Muscle layer of colon (tissue), 2 donors: Measurements from ENCODE around the gene SLIT3.

ENCODE experiments used
- H3K27ac ChIP-seq: one replicate; pipeline ENCODE4 v1.7.0; 2013; ENCODE audit warnings: low read depth, mild to moderate bottlenecking, low read length, moderate library complexity
- H3K27me3 ChIP-seq, 2 donors: one replicate each; pipeline ENCODE4 v1.7.0; 2013; ENCODE audit warnings: low read length in 2 of 2, mild to moderate bottlenecking in 2 of 2; ENCODE audit not compliant: insufficient read depth in 2 of 2, control insufficient read depth in 1 of 2
- H3K36me3 ChIP-seq: one replicate; pipeline ENCODE4 v1.7.0; 2013; ENCODE audit warnings: mild to moderate bottlenecking, low read length; ENCODE audit not compliant: insufficient read depth
- H3K4me1 ChIP-seq: one replicate; pipeline ENCODE4 v1.7.0; 2013; ENCODE audit warnings: mild to moderate bottlenecking, low read length; ENCODE audit not compliant: insufficient read depth
- H3K4me3 ChIP-seq, 2 donors: one replicate each; pipeline ENCODE4 v1.7.0; 2013; ENCODE audit warnings: low read length in 2 of 2, low read depth in 1 of 2, mild to moderate bottlenecking in 1 of 2, moderate library complexity in 1 of 2
- H3K9ac ChIP-seq: one replicate; pipeline ENCODE4 v1.7.0; 2013; ENCODE audit warnings: low read length
- H3K9me3 ChIP-seq: one replicate; pipeline ENCODE4 v1.7.0; 2013; ENCODE audit warnings: mild to moderate bottlenecking, low read length
- donor health status: abdominal sarcoma.
- donor health status: Adenocarcinoma of cecum.

Gene SLIT3

GRCh38 chr5:169062690-169063089 is 238.2 kb downstream of the SLIT3 start:
- no peak overlapping the region for H3K27ac ChIP-seq

DNA sequence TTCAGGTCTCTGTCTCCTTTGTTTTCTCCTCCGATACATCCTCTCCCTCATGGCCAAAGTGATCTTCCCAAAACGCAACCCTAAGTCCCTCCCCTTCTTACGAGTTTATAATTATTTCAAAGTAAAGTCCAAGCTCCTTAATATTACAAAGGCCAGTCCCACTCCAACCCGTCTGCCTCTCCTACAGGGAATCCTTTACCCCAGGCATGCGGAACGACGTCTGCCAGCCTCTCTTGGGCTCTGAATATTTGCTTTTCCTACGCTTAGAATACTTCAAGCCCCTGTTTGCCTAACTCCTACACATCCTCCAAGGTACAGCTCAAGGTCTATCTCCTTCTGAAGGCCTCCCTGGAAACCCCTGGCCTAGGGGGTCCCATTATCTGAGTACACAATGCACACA is 246.4 kb downstream of the SLIT3 start:
- no peaks in the 10 kb centered on the region for H3K9me3 ChIP-seq
- H3K36me3 ChIP-seq, result no peaks in the 10 kb centered on the region
- H3K4me3 ChIP-seq, result no peak overlapping the region
- no peaks in the 10 kb centered on the region for H3K27me3 ChIP-seq
- H3K4me1 ChIP-seq, result no peaks in the 10 kb centered on the region
- H3K27ac ChIP-seq, result no peak overlapping the region
- no peak overlapping the region for H3K9ac ChIP-seq

More at GRCh38 chr5:169062690-169063089, 238.2 kb downstream of the SLIT3 start:
- Histone ChIP-seq H3K36me3 (no peaks in the 10 kb centered on the region), H3K27me3 (no peaks in the 10 kb centered on the region), H3K9ac (no peak overlapping the region), H3K4me1 (peaks cover 7% of the 10 kb centered on the region), H3K9me3 (no peaks in the 10 kb centered on the region), H3K4me3 (no peak overlapping the region)

- H3K4me3 ChIP-seq, result no peak overlapping the region
- no peaks in the 10 kb centered on the region for H3K9me3 ChIP-seq
- H3K27ac ChIP-seq, result no peak overlapping the region
- no peaks in the 10 kb centered on the region for H3K4me1 ChIP-seq
- H3K36me3 ChIP-seq, result no peaks in the 10 kb centered on the region
- no peaks in the 10 kb centered on the region for H3K27me3 ChIP-seq
- no peak overlapping the region for H3K9ac ChIP-seq
Measured at GRCh38 chr5:169052207-169052606, 248.7 kb downstream of the SLIT3 start.

GRCh38 chr5:169051351-169051750 is 249.6 kb downstream of the SLIT3 start:
- H3K9me3 ChIP-seq, result no peaks in the 10 kb centered on the region
- H3K4me1 ChIP-seq, result no peaks in the 10 kb centered on the region
- no peaks in the 10 kb centered on the region for H3K36me3 ChIP-seq
- H3K9ac ChIP-seq, result no peak overlapping the region
- no peak overlapping the region for H3K27ac ChIP-seq
- H3K27me3 ChIP-seq, result no peaks in the 10 kb centered on the region
- no peak overlapping the region for H3K4me3 ChIP-seq

GRCh38 chr5:169050636-169051035 is 250.3 kb downstream of the SLIT3 start:
- H3K4me1 ChIP-seq, result no peaks in the 10 kb centered on the region
- H3K9ac ChIP-seq, result no peak overlapping the region
- H3K9me3 ChIP-seq, result no peaks in the 10 kb centered on the region
- H3K36me3 ChIP-seq, result no peaks in the 10 kb centered on the region
- no peak overlapping the region for H3K27ac ChIP-seq
- no peaks in the 10 kb centered on the region for H3K27me3 ChIP-seq
- H3K4me3 ChIP-seq, result no peak overlapping the region

DNA sequence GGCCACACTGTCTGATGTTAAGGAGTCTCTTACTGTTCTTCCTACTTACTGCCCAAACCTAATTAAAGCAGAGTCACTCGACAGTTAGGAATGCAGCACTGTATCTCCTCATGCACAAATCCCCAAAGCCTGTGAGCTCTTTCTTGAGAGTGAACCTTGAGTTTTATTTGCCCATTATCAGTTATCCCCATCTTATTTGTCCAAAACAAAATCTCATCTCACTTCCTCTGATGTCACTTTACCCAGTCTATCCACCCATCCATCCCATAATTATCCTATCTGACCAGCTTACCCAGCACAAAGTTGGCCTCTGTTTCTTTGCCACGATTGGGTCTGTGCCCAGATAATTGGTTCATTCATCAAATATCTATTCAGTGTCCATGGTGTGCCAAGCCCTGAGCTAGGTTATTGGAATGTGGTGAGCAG is 250.8 kb downstream of the SLIT3 start:
- no peak overlapping the region for H3K4me3 ChIP-seq
- no peak overlapping the region for H3K9ac ChIP-seq
- H3K27ac ChIP-seq, result no peak overlapping the region
- H3K36me3 ChIP-seq, result no peaks in the 10 kb centered on the region
- no peaks in the 10 kb centered on the region for H3K4me1 ChIP-seq
- H3K9me3 ChIP-seq, result no peaks in the 10 kb centered on the region
- no peaks in the 10 kb centered on the region for H3K27me3 ChIP-seq

- no peak overlapping the region for H3K27ac ChIP-seq
- H3K9me3 ChIP-seq, result no peaks in the 10 kb centered on the region
- H3K9ac ChIP-seq, result no peak overlapping the region
- H3K36me3 ChIP-seq, result no peaks in the 10 kb centered on the region
- no peaks in the 10 kb centered on the region for H3K27me3 ChIP-seq
- H3K4me1 ChIP-seq, result no peaks in the 10 kb centered on the region
- H3K4me3 ChIP-seq, result no peak overlapping the region
Measured at GRCh38 chr5:169049712-169050111, 251.2 kb downstream of the SLIT3 start.

DNA sequence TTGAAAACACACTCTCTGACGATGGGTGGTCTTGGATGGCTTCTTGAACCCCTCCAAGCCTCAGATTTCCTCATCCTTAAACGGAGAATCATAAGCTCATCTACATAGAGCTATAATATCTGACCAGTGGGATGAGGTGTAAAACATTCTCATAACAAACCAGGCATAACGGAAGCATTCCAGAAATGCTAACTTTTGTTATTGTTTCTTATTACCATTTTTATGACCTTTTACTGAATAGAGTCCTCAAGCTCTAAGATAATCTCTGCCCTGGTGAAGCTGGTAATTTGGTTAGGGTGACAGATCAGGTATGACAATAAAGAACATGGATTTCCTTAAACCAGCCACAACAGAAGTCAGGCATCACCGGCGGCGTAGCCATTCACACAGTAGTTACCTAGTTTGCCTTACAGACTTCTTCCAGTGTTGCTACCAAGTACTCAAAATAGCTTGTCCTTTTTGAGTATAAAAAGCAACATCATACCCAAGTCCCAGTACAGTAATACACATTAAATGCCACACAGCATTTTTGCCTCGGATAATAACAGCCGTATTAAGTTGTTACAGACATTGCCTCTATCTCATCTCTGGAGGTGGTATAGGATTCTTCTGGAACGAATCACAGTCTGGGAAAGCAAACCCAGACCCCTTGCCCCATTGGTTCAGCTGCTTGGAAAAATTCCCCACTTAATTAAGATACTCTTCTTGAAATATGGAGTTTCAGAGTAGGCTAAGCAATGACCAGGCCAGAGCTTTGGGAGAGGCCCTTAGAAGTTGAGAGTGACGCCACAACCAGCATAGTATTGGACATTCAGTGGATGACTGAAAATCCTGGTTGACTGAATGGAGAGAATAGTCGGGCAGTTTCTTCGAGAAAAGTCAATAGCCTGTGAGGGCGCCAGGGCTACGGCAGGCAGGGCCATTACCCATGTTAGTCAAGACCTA is 252.5 kb downstream of the SLIT3 start:
- H3K36me3 ChIP-seq, result no peaks in the 10 kb centered on the region
- no peak overlapping the region for H3K27ac ChIP-seq
- no peak overlapping the region for H3K9ac ChIP-seq
- no peaks in the 10 kb centered on the region for H3K9me3 ChIP-seq
- H3K4me3 ChIP-seq, result no peak overlapping the region
- no peaks in the 10 kb centered on the region for H3K27me3 ChIP-seq
- no peaks in the 10 kb centered on the region for H3K4me1 ChIP-seq

DNA sequence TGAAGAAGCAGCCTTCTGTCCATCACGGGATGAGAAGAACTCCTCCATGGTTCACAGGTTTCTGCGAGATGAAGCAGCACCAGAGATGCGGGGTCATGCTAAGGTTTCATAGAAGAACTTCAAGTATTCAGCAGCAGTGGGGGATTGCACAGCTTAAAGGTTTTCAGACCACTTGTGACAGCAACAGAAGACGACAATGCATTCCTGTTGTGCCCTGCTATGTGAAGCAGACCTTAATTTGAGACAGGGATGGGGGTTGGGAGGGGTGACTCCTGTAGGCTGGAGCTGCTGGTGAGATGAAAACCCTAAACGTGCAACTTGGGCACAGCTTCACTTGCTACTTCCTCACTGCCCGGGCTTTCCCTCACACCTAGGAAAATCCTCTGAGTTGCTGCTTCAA is 256.0 kb downstream of the SLIT3 start:
- Histone ChIP-seq H3K9ac (no peak overlapping the region), H3K4me3 (no peak overlapping the region), H3K36me3 (no peaks in the 10 kb centered on the region), H3K27me3 (no peaks in the 10 kb centered on the region), H3K27ac (no peak overlapping the region), H3K9me3 (no peaks in the 10 kb centered on the region), H3K4me1 (no peaks in the 10 kb centered on the region)

DNA sequence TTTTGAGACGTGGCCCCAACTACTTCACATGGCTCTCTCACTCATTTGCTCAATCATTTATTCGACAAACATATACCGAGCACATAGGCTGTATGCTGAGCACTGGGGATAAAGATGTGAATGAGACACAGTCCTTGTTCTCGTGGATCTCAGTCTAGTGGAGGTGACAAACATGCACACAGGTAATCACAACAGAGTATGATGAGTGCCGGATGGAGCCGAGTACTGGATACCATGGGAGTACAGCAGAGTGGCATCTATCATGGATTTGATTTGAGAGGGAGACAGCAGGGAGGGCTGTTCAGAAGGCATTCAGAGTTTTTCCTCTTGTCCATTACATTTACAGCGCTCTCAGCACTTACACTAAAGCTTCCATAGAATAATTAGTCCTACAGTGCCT is 259.8 kb downstream of the SLIT3 start:
- no peaks in the 10 kb centered on the region for H3K9me3 ChIP-seq
- no peak overlapping the region for H3K9ac ChIP-seq
- no peaks in the 10 kb centered on the region for H3K27me3 ChIP-seq
- no peak overlapping the region for H3K27ac ChIP-seq
- no peaks in the 10 kb centered on the region for H3K36me3 ChIP-seq
- no peak overlapping the region for H3K4me3 ChIP-seq
- no peaks in the 10 kb centered on the region for H3K4me1 ChIP-seq

GRCh38 chr5:169039592-169039991 is 261.3 kb downstream of the SLIT3 start:
- no peaks in the 10 kb centered on the region for H3K27me3 ChIP-seq
- H3K9ac ChIP-seq, result no peak overlapping the region
- H3K4me3 ChIP-seq, result no peak overlapping the region
- H3K27ac ChIP-seq, result no peak overlapping the region
- H3K36me3 ChIP-seq, result no peaks in the 10 kb centered on the region
- H3K4me1 ChIP-seq, result no peaks in the 10 kb centered on the region
- H3K9me3 ChIP-seq, result no peaks in the 10 kb centered on the region

DNA sequence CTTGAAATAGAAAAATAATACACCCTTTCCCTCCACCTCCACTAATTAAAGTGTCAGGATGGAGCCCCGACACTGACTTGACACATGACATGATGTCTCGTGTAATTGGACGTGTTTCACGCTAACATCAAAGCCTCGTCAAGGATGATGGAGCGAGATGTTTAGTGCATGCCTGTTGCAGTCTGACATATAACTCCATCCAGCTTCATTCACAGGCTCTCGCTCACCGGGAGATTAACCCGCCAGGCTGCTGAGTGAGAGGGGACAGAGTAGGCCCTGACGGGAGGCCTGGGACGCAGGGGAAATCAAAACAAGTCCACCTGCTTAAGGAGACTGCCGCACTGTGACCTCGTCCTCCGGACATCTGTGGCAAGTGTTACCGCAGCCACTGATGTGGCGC is 263.5 kb downstream of the SLIT3 start:
- Histone ChIP-seq H3K27me3 (no peaks in the 10 kb centered on the region), H3K4me3 (no peak overlapping the region), H3K9me3 (no peaks in the 10 kb centered on the region), H3K4me1 (no peaks in the 10 kb centered on the region), H3K9ac (no peak overlapping the region), H3K27ac (no peak overlapping the region), H3K36me3 (no peaks in the 10 kb centered on the region)
